ENCODE results near the gene TLE6.

The TLE6 gene

DNA sequence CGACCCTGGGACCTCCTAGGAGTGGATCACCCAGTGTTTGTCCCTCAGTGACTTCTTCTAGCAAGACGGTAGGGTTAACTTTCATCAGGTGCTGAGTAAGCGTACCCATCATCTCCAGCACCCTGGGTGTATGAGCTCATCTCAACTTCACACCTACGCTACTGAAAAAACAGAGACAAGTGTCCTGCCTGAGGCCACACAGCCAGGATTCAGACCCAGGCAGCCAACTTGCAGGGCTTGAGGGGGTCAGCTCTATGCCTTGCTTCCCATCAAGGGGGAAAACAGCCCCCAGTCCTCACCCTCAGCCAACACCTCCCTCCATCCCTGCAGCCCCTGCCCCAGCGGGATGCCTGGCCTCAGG lies 47.1 kb downstream of the TLE6 start:
- CTCF ChIA-PET: no interaction called here
- DNase-seq (ENCODE audit: extremely low spot score): no peak
- POLR2A ChIA-PET: interaction anchor here (1.7 kb wide), 1 partner anchor 11 kb away, joined by 7 read pairs; no protein-coding TSS in a partner anchor
- TF ChIP-seq ZNF384 (IDR thresholded peaks at IDR 0.05) (no peak), HDGF (IDR thresholded peaks at IDR 0.05; ENCODE audit: borderline replicate concordance) (no peak), CTBP1 (IDR thresholded peaks at IDR 0.05; ENCODE audit: borderline replicate concordance) (no peak), TARDBP (IDR thresholded peaks at IDR 0.05) (no peak), ARNT (IDR thresholded peaks at IDR 0.05) (no peak), PKNOX1 (IDR thresholded peaks at IDR 0.05) (no peak), SUZ12 (IDR thresholded peaks at IDR 0.05) (no peak), FOXA1 (IDR thresholded peaks at IDR 0.05) (no peak), FOXK2 (IDR thresholded peaks at IDR 0.05) (no peak)

GRCh38 chr19:3024870-3025548 lies 47.6 kb downstream of the TLE6 start:
- CTCF ChIA-PET: no interaction called here
- no peak for DNase-seq (ENCODE audit: extremely low spot score)
- POLR2A ChIA-PET: interaction anchor here (1.7 kb wide), 1 partner anchor 11 kb away, joined by 7 read pairs; no protein-coding TSS in a partner anchor
- no peak for TF ChIP-seq NFRKB (IDR thresholded peaks at IDR 0.05)
- no peak for TF ChIP-seq FOXK2 (IDR thresholded peaks at IDR 0.05)
- TF ChIP-seq BHLHE40 (IDR thresholded peaks at IDR 0.05; ENCODE audit: borderline replicate concordance): no peak
- no peak for TF ChIP-seq ZNF384 (IDR thresholded peaks at IDR 0.05)
- no peak for TF ChIP-seq CTBP1 (IDR thresholded peaks at IDR 0.05; ENCODE audit: borderline replicate concordance)
- no peak for TF ChIP-seq PKNOX1 (IDR thresholded peaks at IDR 0.05)
- TF ChIP-seq SUZ12 (IDR thresholded peaks at IDR 0.05): no peak
- no peak for TF ChIP-seq TARDBP (IDR thresholded peaks at IDR 0.05)
- TF ChIP-seq SP1 (IDR thresholded peaks at IDR 0.05): no peak
- no peak for TF ChIP-seq L3MBTL2 (conservative IDR thresholded peaks at IDR 0.05)
- TF ChIP-seq FOXM1 (IDR thresholded peaks at IDR 0.05; ENCODE audit: borderline replicate concordance): no peak
- TF ChIP-seq ARNT (IDR thresholded peaks at IDR 0.05): no peak
- TF ChIP-seq ELF4 (IDR thresholded peaks at IDR 0.05): no peak
- TF ChIP-seq LEF1 (IDR thresholded peaks at IDR 0.05; ENCODE audit: borderline replicate concordance): no peak
- no peak for TF ChIP-seq HDGF (IDR thresholded peaks at IDR 0.05; ENCODE audit: borderline replicate concordance)
- TF ChIP-seq FOXA1 (IDR thresholded peaks at IDR 0.05): no peak

GRCh38 chr19:3025549-3025886 lies 48.2 kb downstream of the TLE6 start:
- POLR2A ChIA-PET: interaction anchor here (1.7 kb wide), 1 partner anchor 10 kb away, joined by 7 read pairs; no protein-coding TSS in a partner anchor
- DNase-seq (ENCODE audit: extremely low spot score): no peak
- TF ChIP-seq PKNOX1 (IDR thresholded peaks at IDR 0.05): no peak
- no peak for TF ChIP-seq FOXA1 (IDR thresholded peaks at IDR 0.05)
- TF ChIP-seq ZNF384 (IDR thresholded peaks at IDR 0.05): no peak
- TF ChIP-seq SUZ12 (IDR thresholded peaks at IDR 0.05): no peak
- no peak for TF ChIP-seq L3MBTL2 (conservative IDR thresholded peaks at IDR 0.05)
- no peak for TF ChIP-seq BHLHE40 (IDR thresholded peaks at IDR 0.05; ENCODE audit: borderline replicate concordance)
- TF ChIP-seq SP1 (IDR thresholded peaks at IDR 0.05): no peak
- CTCF ChIA-PET: no interaction called here

DNA sequence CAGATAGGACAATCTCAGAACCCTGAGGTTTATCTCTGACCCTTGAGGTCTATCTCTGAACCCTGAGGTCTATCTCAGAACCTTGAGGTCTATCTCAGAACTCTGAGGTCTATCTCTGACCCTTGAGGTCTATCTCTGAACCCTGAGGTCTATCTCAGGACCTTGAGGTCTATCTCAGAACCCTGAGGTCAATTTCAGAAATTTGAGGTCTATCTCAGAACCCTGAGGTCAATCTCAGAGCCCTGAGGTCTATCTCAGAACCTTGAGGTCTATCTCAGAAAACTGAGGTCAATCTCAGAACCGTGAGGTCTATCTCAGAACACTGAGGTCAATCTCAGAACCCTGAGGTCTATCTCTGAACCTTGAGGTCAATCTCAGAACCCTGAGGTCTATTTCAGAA lies 49.4 kb downstream of the TLE6 start:
- no peak for DNase-seq (ENCODE audit: extremely low spot score)
- POLR2A ChIA-PET: interaction anchor here (1.2 kb wide), 1 partner anchor 10 kb away, joined by 5 read pairs; no protein-coding TSS in a partner anchor
- TF ChIP-seq L3MBTL2 (conservative IDR thresholded peaks at IDR 0.05): no peak
- TF ChIP-seq PKNOX1 (IDR thresholded peaks at IDR 0.05): no peak
- TF ChIP-seq SUZ12 (IDR thresholded peaks at IDR 0.05): no peak
- no peak for TF ChIP-seq CTBP1 (IDR thresholded peaks at IDR 0.05; ENCODE audit: borderline replicate concordance)
- TF ChIP-seq SP1 (IDR thresholded peaks at IDR 0.05): no peak
- TF ChIP-seq HDGF (IDR thresholded peaks at IDR 0.05; ENCODE audit: borderline replicate concordance): no peak
- no peak for TF ChIP-seq BHLHE40 (IDR thresholded peaks at IDR 0.05; ENCODE audit: borderline replicate concordance)
- TF ChIP-seq ZNF384 (IDR thresholded peaks at IDR 0.05): no peak
- TF ChIP-seq TARDBP (IDR thresholded peaks at IDR 0.05): no peak
- TF ChIP-seq NFRKB (IDR thresholded peaks at IDR 0.05): no peak
- TF ChIP-seq LEF1 (IDR thresholded peaks at IDR 0.05; ENCODE audit: borderline replicate concordance): no peak
- no peak for TF ChIP-seq ELF4 (IDR thresholded peaks at IDR 0.05)
- TF ChIP-seq FOXM1 (IDR thresholded peaks at IDR 0.05; ENCODE audit: borderline replicate concordance): no peak
- no peak for TF ChIP-seq ARNT (IDR thresholded peaks at IDR 0.05)
- TF ChIP-seq FOXA1 (IDR thresholded peaks at IDR 0.05): no peak
- TF ChIP-seq FOXK2 (IDR thresholded peaks at IDR 0.05): no peak
- CTCF ChIA-PET: no interaction called here

DNA sequence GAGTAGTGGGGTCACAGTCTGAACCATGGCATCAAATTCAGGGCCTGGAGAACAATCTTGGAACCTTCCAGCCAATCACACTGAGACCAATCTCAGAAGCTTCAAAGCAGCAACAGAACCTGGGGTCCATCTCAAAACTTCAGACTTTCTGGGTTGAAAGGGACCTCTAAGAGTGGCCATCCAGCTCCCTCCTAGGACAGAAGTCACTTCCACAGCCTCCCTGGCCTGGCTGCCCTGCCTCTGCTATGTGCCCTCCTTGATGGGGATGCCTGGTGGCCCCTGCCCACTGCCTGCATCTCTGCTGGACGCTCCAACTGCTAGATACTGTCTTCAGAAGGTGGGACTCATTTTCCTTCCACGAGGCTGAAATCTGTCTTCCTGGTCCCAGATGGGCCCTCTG lies 49.9 kb downstream of the TLE6 start:
- POLR2A ChIA-PET: interaction anchor here (1.2 kb wide), 1 partner anchor 9 kb away, joined by 5 read pairs; no protein-coding TSS in a partner anchor
- CTCF ChIA-PET: no interaction called here
- TF ChIP-seq ZNF384 (IDR thresholded peaks at IDR 0.05) (no peak), PKNOX1 (IDR thresholded peaks at IDR 0.05) (no peak), L3MBTL2 (conservative IDR thresholded peaks at IDR 0.05) (no peak), NFRKB (IDR thresholded peaks at IDR 0.05) (no peak)
- DNase-seq (ENCODE audit: extremely low spot score): no peak
